Left lung (tissue), 10 donors: ENCODE results near the gene IWS1. TPM values are rescaled to one million over a fixed set of nuclear protein-coding genes. Genes with fewer than 3 reads are reported as not detected.

ENCODE experiments used
- ATAC-seq: fragments of 200-7000 bp; cut with Tn5 transposase; one replicate; pipeline ENCODE4 v1.9.1; 2020; ENCODE audit warnings: moderate library complexity
- DNase-seq, 4 donors: peaks; one replicate each; pipeline ENCODE4 v3.0.0-alpha.2; 2013 to 2020
- H3K27ac ChIP-seq, 2 donors: fragments of 200-600 bp; sonication (generic) in 1 of 2; one replicate each; pipeline versions ENCODE4 v1.5.0 to v1.8.0; 2020 to 2021
- H3K27me3 ChIP-seq, 2 donors: fragments of 200-600 bp; sonication (generic) in 1 of 2; one replicate each; pipeline versions ENCODE4 v1.5.0 to v1.8.0; 2020 to 2021
- H3K36me3 ChIP-seq, 2 donors: fragments of 200-600 bp; sonication (generic) in 1 of 2; one replicate each; pipeline versions ENCODE4 v1.5.0 to v1.8.0; 2020 to 2021
- H3K4me1 ChIP-seq, 2 donors: fragments of 200-600 bp; one replicate each; pipeline ENCODE4 v1.8.0; 2021
- H3K4me3 ChIP-seq, 2 donors: fragments of 200-600 bp; sonication (generic) in 1 of 2; one replicate each; pipeline versions ENCODE4 v1.5.0 to v1.8.0; 2020 to 2021; ENCODE audit warnings: mild to moderate bottlenecking in 1 of 2
- H3K9me3 ChIP-seq, 2 donors: fragments of 200-600 bp; sonication (generic) in 1 of 2; one replicate each; pipeline versions ENCODE4 v1.5.0 to v1.8.0; 2020 to 2021
- intact Hi-C, 2 donors: fragments of 100-400 bp; cut with DNase I; formaldehyde crosslinking; loops; one replicate each; pipeline versions ENCODE4 v1.11.2 to v1.14.2; 2022
- polyA plus RNA-seq, 6 donors: library from polyadenylated mRNA; unstranded; fragments of 120-200 nt; gene quantifications; one replicate each; pipeline ENCODE4 v1.2.1, GENCODE V29; 2013; ENCODE audit not compliant: insufficient read length in 6 of 6
- total RNA-seq, 2 donors: library from RNA; stranded (reverse); fragmentation: NEBNext Ultra II Directional; extraction: Animal tissue kit (Norgen Biotek cat#: 25700); gene quantifications; one replicate each; pipeline ENCODE4 v1.2.1, GENCODE V29; 2021
- TF ChIP-seq, protein P1 (sequence below), 2 donors: fragments of 200-600 bp; sonication (generic) in 1 of 2; IDR thresholded peaks; one replicate each; pipeline versions ENCODE4 v1.5.0 to v1.8.0; 2021; ENCODE audit warnings: antibody characterized with exemption in 2 of 2
- donor health status: DM: no; HTN: yes; CAD: no.
- donor health status: DM: no; HTN: no; CAD: no.

Gene IWS1
- total and polyA plus RNA-seq, 8 donors: 37.2 to 72.9 (median 67.5) TPM

DNA sequence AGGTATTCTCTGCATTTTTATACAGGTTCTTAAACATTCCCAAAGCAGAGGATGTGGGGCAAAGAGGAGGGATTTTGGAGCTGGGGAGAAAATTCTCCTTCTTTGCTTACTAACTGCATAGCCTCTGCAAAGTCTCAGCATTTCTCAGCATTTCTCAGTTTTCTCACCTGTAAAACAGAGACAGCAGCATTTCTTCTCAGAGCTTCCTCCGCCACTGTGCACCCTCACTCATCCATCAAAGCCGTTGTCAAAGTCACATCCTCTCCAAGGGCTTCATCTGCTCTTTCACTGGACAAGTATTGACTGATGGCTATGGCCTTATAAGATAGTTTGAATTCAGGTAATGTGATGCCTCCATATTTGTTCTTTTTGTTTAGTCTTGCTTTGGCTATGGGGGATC, 26.6 kb upstream of the IWS1 start:
- peaks cover 0 to 16% of the 10 kb centered on the region in 2 donors for H3K9me3 ChIP-seq
- no peaks in the 10 kb centered on the region for H3K4me1 ChIP-seq
- H3K27ac ChIP-seq: no peak overlapping the region
- no peak for DNase-seq
- no peaks in the 10 kb centered on the region for H3K36me3 ChIP-seq
- TF ChIP-seq, protein P1, sequence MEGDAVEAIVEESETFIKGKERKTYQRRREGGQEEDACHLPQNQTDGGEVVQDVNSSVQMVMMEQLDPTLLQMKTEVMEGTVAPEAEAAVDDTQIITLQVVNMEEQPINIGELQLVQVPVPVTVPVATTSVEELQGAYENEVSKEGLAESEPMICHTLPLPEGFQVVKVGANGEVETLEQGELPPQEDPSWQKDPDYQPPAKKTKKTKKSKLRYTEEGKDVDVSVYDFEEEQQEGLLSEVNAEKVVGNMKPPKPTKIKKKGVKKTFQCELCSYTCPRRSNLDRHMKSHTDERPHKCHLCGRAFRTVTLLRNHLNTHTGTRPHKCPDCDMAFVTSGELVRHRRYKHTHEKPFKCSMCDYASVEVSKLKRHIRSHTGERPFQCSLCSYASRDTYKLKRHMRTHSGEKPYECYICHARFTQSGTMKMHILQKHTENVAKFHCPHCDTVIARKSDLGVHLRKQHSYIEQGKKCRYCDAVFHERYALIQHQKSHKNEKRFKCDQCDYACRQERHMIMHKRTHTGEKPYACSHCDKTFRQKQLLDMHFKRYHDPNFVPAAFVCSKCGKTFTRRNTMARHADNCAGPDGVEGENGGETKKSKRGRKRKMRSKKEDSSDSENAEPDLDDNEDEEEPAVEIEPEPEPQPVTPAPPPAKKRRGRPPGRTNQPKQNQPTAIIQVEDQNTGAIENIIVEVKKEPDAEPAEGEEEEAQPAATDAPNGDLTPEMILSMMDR (IDR thresholded peaks at IDR 0.05): no peak
- H3K4me3 ChIP-seq: no peak overlapping the region
- intact Hi-C loops: no loop called here
- H3K27me3 ChIP-seq: no peaks in the 10 kb centered on the region
- ATAC-seq: no peak

- no peaks in the 10 kb centered on the region for H3K27me3 ChIP-seq
- H3K9me3 ChIP-seq: peaks cover 0 to 16% of the 10 kb centered on the region in 2 donors
- no peak overlapping the region for H3K27ac ChIP-seq
- DNase-seq: no peak
- TF ChIP-seq, protein P1 (IDR thresholded peaks at IDR 0.05): no peak
- intact Hi-C loops: no loop called here
- ATAC-seq: no peak
- H3K36me3 ChIP-seq: no peaks in the 10 kb centered on the region
- no peak overlapping the region for H3K4me3 ChIP-seq
- no peaks in the 10 kb centered on the region for H3K4me1 ChIP-seq
These were observed 26.0 kb upstream of the IWS1 start for GRCh38 chr2:127552336-127552735.

GRCh38 chr2:127551221-127551930, 25.1 kb upstream of the IWS1 start:
- intact Hi-C loops: no loop called here
- no peaks in the 10 kb centered on the region for H3K4me1 ChIP-seq
- ATAC-seq (no peak), DNase-seq (no peak)
- TF ChIP-seq, protein P1 (IDR thresholded peaks at IDR 0.05): no peak
- H3K27me3 ChIP-seq: no peaks in the 10 kb centered on the region
- no peaks in the 10 kb centered on the region for H3K36me3 ChIP-seq
- no peak overlapping the region for H3K4me3 ChIP-seq
- H3K9me3 ChIP-seq: peaks cover 0 to 7% of the 10 kb centered on the region in 2 donors
- no peak overlapping the region for H3K27ac ChIP-seq

- H3K4me1 ChIP-seq: no peaks in the 10 kb centered on the region
- intact Hi-C loops: no loop called here
- H3K36me3 ChIP-seq: no peaks in the 10 kb centered on the region
- no peaks in the 10 kb centered on the region for H3K27me3 ChIP-seq
- H3K9me3 ChIP-seq: no peaks in the 10 kb centered on the region
- ATAC-seq (no peak), DNase-seq (no peak)
- TF ChIP-seq, protein P1 (IDR thresholded peaks at IDR 0.05): no peak
- no peak overlapping the region for H3K4me3 ChIP-seq
- H3K27ac ChIP-seq: no peak overlapping the region
These were observed 20.5 kb upstream of the IWS1 start for GRCh38 chr2:127546797-127547196.

GRCh38 chr2:127545796-127546195, 19.5 kb upstream of the IWS1 start:
- no peak overlapping the region for H3K4me3 ChIP-seq
- no peaks in the 10 kb centered on the region for H3K9me3 ChIP-seq
- no peak overlapping the region for H3K27ac ChIP-seq
- H3K4me1 ChIP-seq: no peaks in the 10 kb centered on the region
- H3K36me3 ChIP-seq: no peaks in the 10 kb centered on the region
- no peak for ATAC-seq
- TF ChIP-seq, protein P1 (IDR thresholded peaks at IDR 0.05): no peak
- no peaks in the 10 kb centered on the region for H3K27me3 ChIP-seq
- DNase-seq: no peak
- intact Hi-C loops: no loop called here
